ENCODE measurements around the gene CCDC171. TPM values are rescaled to one million over a fixed set of nuclear protein-coding genes. Genes with fewer than 3 reads are reported as not detected.
"Not testable (repeated sequence)": the region's sequence is repeated elsewhere in the genome, so short reads cannot be mapped to it uniquely, and the experiment has no call there.

The CCDC171 gene
- polyA plus RNA-seq (ENCODE audit: insufficient read length in 12 of 12), result 1 to 10 TPM in 11 of 12 donors, not detected in 1; 1.6 to 5.0 (median 2.9) TPM
- long read RNA-seq, donor 1, result 0 reads
- long read RNA-seq, donor 2, result 0 reads
- long read RNA-seq, donor 3, result 0 reads
- long read RNA-seq, donor 4, result 0 reads
- long read RNA-seq, donor 5, result 0 reads
- long read RNA-seq, donor 6, result 0 reads
- long read RNA-seq, donor 7, result 0 reads
- long read RNA-seq, donor 8, result 0 reads
- long read RNA-seq, donor 9, result 0 reads
- long read RNA-seq, donor 10, result 0 reads
- long read RNA-seq, donor 11, result 0 reads

- peak; percentile 97 for DNase-seq
Measured at GRCh38 chr9:15552636-15553527, at the start of gene CCDC171. CCDC171 (plus strand) TSS chr9:15553043; CDS start chr9:15564089, 11,046 bp downstream.

DNA sequence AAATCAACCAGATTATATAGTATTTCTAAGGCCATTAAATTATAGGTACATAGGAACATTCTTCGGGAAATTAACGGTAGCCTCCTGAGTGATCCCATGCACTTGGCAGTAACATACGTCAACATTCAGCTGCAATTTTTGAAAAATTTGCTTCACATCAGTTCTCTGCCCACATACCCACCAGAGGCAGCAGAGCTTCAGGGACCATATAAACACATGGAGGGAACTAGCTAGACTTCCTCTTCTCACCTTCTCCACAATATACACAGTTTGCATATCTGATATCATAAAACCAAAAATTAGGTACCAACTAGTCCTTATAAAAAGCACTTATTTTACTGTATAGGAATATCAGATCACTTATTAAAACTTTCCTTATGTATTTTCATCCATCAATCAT lies 46.9 kb upstream of the CCDC171 start:
- no peak for DNase-seq

- DNase-seq, result peak; percentile 40
Measured at GRCh38 chr9:15509931-15510788, 42.7 kb upstream of the CCDC171 start.

DNA sequence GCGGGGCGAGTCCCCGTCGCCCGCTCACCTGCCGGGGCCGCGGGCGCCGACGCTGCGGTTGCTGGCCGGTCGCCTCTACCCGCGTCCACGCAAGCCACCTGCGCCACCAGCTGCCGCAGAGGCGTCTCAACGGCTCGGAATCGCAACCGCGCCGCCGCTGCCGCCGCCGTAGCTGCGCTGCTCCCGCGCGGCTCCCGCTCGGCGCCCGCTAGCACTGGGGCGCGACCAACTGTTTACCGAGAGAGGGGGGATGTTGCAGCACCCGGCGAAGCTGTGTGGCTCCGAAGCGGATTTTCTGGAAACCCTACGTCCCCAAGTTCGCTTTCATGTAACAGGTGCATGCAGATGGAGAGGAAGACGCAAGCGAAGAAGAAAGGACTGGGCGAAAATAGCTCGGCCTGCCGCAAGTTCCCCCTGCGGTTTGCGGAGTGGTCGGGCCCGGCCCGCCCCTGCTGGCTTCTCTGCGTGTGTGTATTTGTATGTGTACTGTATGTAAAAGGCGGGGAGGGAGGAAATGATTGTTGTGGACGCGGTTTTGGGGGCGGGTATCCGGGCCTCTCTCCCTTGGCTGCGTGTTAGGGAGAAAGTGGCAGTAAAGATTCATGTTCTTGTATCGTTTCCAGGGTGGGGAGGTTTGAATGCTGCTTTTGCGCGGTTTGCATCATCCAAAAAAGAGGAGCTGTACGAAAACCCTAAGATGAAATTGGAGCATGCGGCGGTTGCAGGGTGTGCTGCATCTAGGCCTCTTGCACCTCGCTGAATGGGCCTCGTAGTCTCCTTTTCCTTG lies 41.9 kb upstream of the CCDC171 start, which contains the start of gene PSIP1:
PSIP1 (minus strand) TSS at position 182 of the 787 bp plus-strand sequence. CDS start 782 bp downstream, outside the sequence.
- DNase-seq, result peak; percentile 92

DNA sequence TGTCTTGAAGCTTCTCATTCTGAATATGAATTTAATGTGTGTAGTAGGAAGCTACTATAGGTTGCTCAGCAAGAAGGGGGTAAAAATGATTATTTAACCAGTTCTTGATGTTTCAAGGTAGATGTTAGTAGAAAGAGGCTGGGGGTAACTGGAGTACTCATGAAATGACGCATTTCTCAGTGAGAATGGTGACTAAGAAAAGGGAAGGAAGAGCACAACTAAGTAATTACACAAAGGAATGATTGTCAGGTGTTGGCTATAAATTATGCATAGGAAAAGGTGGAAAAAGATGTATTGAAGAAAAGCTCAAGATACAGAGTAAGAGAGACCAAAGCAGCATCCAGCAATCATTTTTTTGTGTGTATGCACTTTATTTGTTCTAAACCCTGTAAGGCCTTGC lies 40.6 kb upstream of the CCDC171 start:
- DNase-seq, result no peak

GRCh38 chr9:15512889-15513288 lies 40.0 kb upstream of the CCDC171 start:
- DNase-seq, result no peak

- no peak for DNase-seq
Measured at GRCh38 chr9:15513335-15513734, 39.5 kb upstream of the CCDC171 start.

DNA sequence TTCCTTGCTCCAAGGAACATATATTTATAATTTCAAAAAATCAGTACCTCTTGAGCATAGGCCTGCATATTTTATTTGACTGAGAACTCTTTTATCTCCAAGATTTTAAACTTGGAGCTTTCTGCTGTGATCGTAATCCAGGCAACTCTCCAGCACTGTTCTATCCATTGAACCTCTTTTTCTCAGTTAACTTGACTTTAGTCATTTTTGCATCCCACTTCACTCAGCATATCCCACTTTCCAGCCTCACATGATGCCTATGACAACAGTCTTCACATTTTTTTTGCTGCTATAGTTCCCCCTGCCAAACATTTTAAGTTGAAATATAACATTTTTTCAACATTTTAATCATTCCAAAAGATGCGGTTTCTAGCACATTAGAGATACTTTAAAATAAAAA lies 33.0 kb upstream of the CCDC171 start:
- DNase-seq, result no peak

DNA sequence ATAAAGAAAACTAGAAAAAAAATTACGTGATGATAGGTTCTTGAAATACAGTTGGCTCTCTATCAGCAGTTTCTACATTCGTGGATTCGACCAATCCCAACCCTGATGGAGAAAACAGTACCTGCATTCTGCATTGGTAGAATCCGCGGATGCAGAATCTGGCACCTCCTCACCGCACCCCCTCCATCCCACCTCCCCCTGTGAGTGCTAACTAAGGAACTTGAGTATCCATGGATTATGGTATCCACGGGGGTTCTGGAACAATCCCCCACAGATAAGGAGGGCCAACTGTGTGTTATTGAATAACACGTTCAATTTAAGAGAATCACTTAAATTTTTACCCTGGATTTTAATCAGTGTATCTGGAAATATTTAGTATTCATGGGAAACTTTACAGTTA lies 31.6 kb upstream of the CCDC171 start:
- DNase-seq, result no peak

GRCh38 chr9:15522130-15522755 lies 30.6 kb upstream of the CCDC171 start:
- no peak for DNase-seq

- DNase-seq, result no peak
Measured at GRCh38 chr9:15524845-15525455, 27.9 kb upstream of the CCDC171 start.

- no peak for DNase-seq
Measured at GRCh38 chr9:15525958-15526357, 26.9 kb upstream of the CCDC171 start.

- not testable (repeated sequence) for DNase-seq
Measured at GRCh38 chr9:15527035-15527434, 25.8 kb upstream of the CCDC171 start.

- DNase-seq, result no peak
Measured at GRCh38 chr9:15529566-15530324, 23.1 kb upstream of the CCDC171 start.

- DNase-seq, result no peak
Measured at GRCh38 chr9:15531380-15531779, 21.5 kb upstream of the CCDC171 start.

GRCh38 chr9:15541872-15542271 lies 11.0 kb upstream of the CCDC171 start:
- DNase-seq, result no peak

DNA sequence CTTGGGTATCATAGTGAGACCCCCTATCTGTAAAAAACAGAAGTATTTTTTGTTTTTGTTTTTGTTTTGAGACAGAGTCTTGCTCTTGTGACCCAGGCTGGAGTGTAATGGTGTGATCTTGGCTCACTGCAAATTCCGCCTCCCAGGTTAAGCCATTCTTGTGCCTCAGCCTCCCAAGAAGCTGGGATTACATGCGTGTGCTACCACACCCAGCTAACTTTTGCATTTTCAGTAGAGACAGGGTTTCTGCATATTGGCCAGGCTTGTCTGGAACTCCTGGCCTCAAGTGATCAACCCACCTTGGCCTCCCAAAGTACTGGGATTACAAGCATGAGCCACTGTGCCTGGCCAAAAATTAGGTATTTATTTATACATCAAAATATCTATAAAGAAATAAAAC lies 10.2 kb upstream of the CCDC171 start:
- no peak for DNase-seq

DNA sequence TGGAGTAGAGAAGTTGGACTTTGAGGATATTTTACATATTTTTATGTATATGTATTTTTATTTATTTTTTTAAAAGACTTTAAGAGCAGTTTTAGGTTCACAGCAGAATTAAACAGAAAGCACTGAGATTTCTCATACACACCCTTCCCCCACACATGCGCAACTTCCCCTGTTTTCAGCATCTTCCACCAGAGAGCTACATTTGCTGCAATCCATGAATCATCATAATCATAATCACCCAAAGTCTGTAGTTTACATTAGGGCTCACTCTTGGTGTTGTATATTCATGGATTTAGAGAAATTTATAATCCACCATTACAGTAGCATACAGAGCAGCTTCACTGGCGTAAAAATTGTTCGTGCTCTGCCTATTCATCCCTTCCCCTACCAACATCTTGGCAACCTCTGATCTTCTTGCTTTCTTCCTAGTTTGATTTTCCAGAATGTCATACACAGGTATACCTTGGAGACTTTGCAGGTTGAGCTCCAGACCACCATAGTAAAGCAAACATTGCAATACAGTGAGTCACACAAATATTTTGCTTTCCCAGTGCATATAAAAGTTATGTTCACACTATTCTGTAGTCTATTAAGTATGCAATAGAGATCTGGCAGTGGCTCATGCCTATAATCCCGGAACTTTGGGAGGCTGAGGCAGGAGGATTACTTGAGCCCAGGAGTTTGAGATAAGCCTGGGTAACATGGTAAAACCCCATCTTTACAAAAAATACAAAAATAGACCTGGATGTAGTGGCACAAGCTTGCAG lies 9.6 kb upstream of the CCDC171 start:
- no peak for DNase-seq

DNA sequence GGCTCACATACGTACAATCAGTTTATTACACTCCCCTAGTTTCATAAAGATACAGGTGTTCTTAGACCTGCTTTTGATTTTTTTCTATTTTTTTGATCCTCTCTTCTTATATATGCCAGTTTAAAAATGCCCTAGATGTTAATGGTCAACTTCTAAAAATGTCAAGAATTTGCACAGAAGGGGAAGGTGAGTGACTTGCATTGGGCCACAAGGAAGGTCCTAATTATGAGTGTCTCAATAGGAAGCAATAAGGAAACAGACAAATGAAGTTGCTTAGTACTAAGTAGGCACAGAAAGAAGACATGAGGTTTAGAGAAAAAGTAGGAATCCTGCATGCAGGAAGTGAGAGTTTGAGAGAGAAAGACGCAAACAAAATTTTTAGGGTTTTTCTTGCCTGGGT lies 3.2 kb upstream of the CCDC171 start:
- no peak for DNase-seq

Measured in muscle of arm (tissue), 14 donors.